KBM-7 (cell line): ENCODE data around the gene GPR107.

Source experiments
- DNase-seq: peaks from one replicate; pipeline ENCODE4 v3.0.0-alpha.2; 2015
- in situ Hi-C: fragments of 300-500 bp; cut with MboI; formaldehyde crosslinking; loops from 2 replicates; pipeline ENCODE4 v1.14.3; 2020; ENCODE audit warnings: low sequenced_read_pairs, low pct_unique_long_range_greater_than_20kb, mixed read lengths

GPR107 gene

GRCh38 chr9:130187523-130187846 is 133.8 kb downstream of the GPR107 start:
- in situ Hi-C loops = no loop called here
- no peak for DNase-seq

- no peak for DNase-seq
- in situ Hi-C loops = no loop called here
Observed at GRCh38 chr9:130188860-130189481, 135.3 kb downstream of the GPR107 start.
